Measurements from ENCODE around the gene PPP1R12B.
"Not testable (repeated sequence)": the region's sequence is repeated elsewhere in the genome, so short reads cannot be mapped to it uniquely, and the experiment has no call there.

PPP1R12B gene

GRCh38 chr1:202628646-202629215 lies 280.2 kb downstream of the PPP1R12B start:
- Histone ChIP-seq H3K36me3 (no peaks in the 10 kb centered on the region), H3K27me3 (ENCODE audit: insufficient read depth, low read depth, severe bottlenecking) (no peaks in the 10 kb centered on the region), H3K4me3 (ENCODE audit: low read depth, low read length) (no peak overlapping the region), H3K27ac (no peak overlapping the region), H3K9me3 (ENCODE audit: severe bottlenecking) (no peaks in the 10 kb centered on the region)
- no peak for TF ChIP-seq CTCF (IDR thresholded peaks at IDR 0.05; ENCODE audit: low read depth, low read length)
- no peak for DNase-seq

GRCh38 chr1:202629257-202629811 lies 280.8 kb downstream of the PPP1R12B start:
- H3K27me3 ChIP-seq (ENCODE audit: insufficient read depth, low read depth, severe bottlenecking); H3K9me3 ChIP-seq (ENCODE audit: severe bottlenecking); DNase-seq; H3K27ac ChIP-seq; H3K36me3 ChIP-seq; H3K4me3 ChIP-seq (ENCODE audit: low read depth, low read length): not testable (repeated sequence)

GRCh38 chr1:202630096-202630495 lies 281.6 kb downstream of the PPP1R12B start:
- H3K9me3 ChIP-seq (ENCODE audit: severe bottlenecking), result not testable (repeated sequence)

GRCh38 chr1:202630541-202630940 lies 282.0 kb downstream of the PPP1R12B start:
- Histone ChIP-seq H3K4me3 (ENCODE audit: low read depth, low read length) (no peak overlapping the region), H3K9me3 (ENCODE audit: severe bottlenecking) (no peaks in the 10 kb centered on the region), H3K27ac (no peak overlapping the region), H3K27me3 (ENCODE audit: insufficient read depth, low read depth, severe bottlenecking) (no peaks in the 10 kb centered on the region), H3K36me3 (no peaks in the 10 kb centered on the region)
- DNase-seq, result no peak
- no peak for TF ChIP-seq CTCF (IDR thresholded peaks at IDR 0.05; ENCODE audit: low read depth, low read length)

More at GRCh38 chr1:202630096-202630495, 281.6 kb downstream of the PPP1R12B start:
- not testable (repeated sequence) for H3K4me3 ChIP-seq (ENCODE audit: low read depth, low read length); H3K36me3 ChIP-seq; H3K27me3 ChIP-seq (ENCODE audit: insufficient read depth, low read depth, severe bottlenecking); H3K27ac ChIP-seq; DNase-seq

- TF ChIP-seq CTCF (IDR thresholded peaks at IDR 0.05; ENCODE audit: low read depth, low read length), result no peak
- no peaks in the 10 kb centered on the region for H3K36me3 ChIP-seq
- H3K4me3 ChIP-seq (ENCODE audit: low read depth, low read length), result no peak overlapping the region
- peak; percentile 77 for DNase-seq
- no peak overlapping the region for H3K27ac ChIP-seq
- no peaks in the 10 kb centered on the region for H3K27me3 ChIP-seq (ENCODE audit: insufficient read depth, low read depth, severe bottlenecking)
- H3K9me3 ChIP-seq (ENCODE audit: severe bottlenecking), result no peaks in the 10 kb centered on the region
These were observed 282.8 kb downstream of the PPP1R12B start for GRCh38 chr1:202631076-202631923.

- no peaks in the 10 kb centered on the region for H3K9me3 ChIP-seq (ENCODE audit: severe bottlenecking)
- H3K27ac ChIP-seq, result no peak overlapping the region
- H3K36me3 ChIP-seq, result no peaks in the 10 kb centered on the region
- no peaks in the 10 kb centered on the region for H3K27me3 ChIP-seq (ENCODE audit: insufficient read depth, low read depth, severe bottlenecking)
- DNase-seq, result no peak
- no peak for TF ChIP-seq CTCF (IDR thresholded peaks at IDR 0.05; ENCODE audit: low read depth, low read length)
- no peak overlapping the region for H3K4me3 ChIP-seq (ENCODE audit: low read depth, low read length)
These were observed 283.7 kb downstream of the PPP1R12B start for GRCh38 chr1:202632241-202632640.

- H3K4me3 ChIP-seq (ENCODE audit: low read depth, low read length); H3K27me3 ChIP-seq (ENCODE audit: insufficient read depth, low read depth, severe bottlenecking); H3K27ac ChIP-seq: not testable (repeated sequence)
These were observed 287.7 kb downstream of the PPP1R12B start for GRCh38 chr1:202636171-202636570.

GRCh38 chr1:202637321-202638018 lies 289.0 kb downstream of the PPP1R12B start:
- DNase-seq, result peak; percentile 88
- H3K9me3 ChIP-seq (ENCODE audit: severe bottlenecking); H3K4me3 ChIP-seq (ENCODE audit: low read depth, low read length); H3K27me3 ChIP-seq (ENCODE audit: insufficient read depth, low read depth, severe bottlenecking); H3K36me3 ChIP-seq: not testable (repeated sequence)
- H3K27ac ChIP-seq, result peak overlapping the region; percentile 63

More at GRCh38 chr1:202636171-202636570, 287.7 kb downstream of the PPP1R12B start:
- not testable (repeated sequence) for H3K9me3 ChIP-seq (ENCODE audit: severe bottlenecking); H3K36me3 ChIP-seq; DNase-seq
